Caki2 (cell line): Measurements from ENCODE around the gene SHROOM3. TPM values are rescaled to one million over a fixed set of nuclear protein-coding genes. Genes with fewer than 3 reads are reported as not detected.

Experiments
- DNase-seq: peaks from one replicate; pipeline ENCODE4 v3.0.0-alpha.2; 2015; ENCODE audit warnings: low read depth
- in situ Hi-C: cut with HindIII; loops from 2 replicates; pipeline ENCODE4 v1.10.0; 2016; ENCODE audit warnings: low sequenced_read_pairs, low pct_unique_long_range_greater_than_20kb, mixed read lengths
- total RNA-seq: library from RNA; depleted of rRNA; stranded (reverse); fragments of >200 nt; shearing (Covaris generic); gene quantifications from 2 replicates; pipeline ENCODE4 v1.2.3, GENCODE V29; 2014; ENCODE audit warnings: low replicate concordance; rRNA removed

The SHROOM3 gene
- total RNA-seq, 1 experiment from 2014 or later: 20.2 TPM

DNA sequence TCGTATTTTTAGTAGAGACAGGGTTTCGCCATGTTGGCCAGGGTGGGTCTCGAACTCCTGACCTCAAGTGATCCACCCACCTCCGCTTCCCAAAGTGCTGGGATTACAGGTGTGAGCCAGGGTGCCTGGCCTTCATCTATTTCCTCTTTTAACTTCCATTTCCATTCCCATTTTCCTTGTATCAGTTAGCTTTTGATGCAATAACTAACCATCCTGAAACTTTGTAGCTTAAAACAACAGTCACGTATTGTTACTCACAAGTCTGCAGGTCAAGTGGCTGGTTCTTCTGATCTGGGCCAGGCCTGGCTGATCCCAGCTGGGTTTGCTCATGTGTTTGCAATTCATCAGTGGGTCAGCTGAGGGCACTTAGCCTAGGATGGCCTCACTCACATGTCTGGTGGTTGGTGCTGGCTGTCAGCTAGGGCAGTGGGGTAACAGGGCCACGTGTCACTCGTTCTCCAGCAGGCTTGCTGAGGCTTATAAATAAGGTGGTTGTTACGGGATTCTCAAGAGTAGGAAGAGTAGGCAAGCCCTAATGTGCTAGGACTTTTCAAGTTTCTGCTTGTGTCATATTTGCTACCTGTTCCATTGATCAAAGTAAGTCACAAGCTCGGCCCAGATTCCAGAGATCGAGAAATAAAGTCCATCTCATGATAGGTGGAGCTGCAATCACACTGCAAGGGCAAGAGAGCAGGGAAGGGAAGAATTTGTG lies 374.7 kb downstream of the SHROOM3 start:
- DNase-seq: peak; percentile 76
- in situ Hi-C loops: no loop called here

DNA sequence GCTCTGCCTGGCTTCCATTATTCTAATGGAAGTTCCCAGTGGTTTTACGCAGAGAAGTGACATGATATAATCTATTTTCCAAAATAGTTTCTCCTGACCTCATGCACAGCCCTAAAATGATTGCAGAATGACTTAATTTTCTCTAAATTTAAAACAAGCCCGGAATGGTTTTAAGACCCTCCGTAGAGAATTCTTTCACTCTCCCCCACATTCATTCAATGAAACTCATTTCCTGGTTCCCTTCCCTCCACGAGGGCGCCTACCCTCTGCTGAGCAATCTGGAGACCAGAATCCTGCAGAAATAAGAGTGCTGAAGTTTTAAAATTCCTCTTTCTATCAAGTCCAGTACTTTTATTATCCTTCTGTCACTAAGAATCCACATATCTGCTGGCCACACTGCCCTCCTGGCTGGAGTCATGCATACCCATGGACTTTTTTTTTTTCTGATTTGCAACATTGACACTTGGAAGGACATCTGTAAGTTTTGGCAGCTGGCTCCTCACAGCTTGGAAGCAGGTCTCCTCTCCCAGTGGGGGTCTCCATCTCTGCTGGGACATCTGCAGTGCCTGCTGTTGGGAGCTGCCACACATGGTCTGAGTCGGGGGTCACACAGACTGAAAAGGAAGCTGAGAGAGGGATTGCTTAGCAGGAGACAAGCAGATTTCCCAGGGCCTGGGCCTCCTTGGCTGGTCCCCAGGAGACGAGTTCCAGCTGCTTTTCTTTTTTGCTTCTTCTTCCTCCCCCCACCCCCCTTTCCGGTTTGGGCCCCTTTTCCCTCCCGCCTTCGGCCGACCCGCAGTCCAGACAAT lies 376.8 kb downstream of the SHROOM3 start:
- no peak for DNase-seq
- in situ Hi-C loops: no loop called here

DNA sequence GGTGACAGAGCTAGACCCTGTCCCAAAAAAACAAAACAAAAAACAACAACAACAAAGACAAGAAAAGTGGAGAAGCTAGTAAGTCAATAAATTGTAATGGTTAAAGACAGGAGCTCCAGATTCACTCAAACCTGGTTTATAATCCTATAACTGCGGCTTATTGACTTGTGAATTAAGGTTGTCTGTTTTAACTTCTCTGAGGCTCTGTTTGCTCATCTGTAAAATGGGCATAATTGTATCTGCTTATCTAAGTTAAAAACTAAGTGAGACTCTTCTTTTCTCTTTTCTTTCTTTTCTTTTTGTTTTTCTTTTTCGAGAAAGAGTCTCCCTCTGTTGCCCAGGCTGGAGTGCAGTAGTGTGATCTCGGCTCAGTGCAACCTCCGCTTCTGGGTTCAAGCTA lies 378.0 kb downstream of the SHROOM3 start:
- in situ Hi-C loops: no loop called here
- DNase-seq: no peak

- DNase-seq: no peak
- in situ Hi-C loops: no loop called here
Observed at GRCh38 chr4:76821641-76822040, 386.6 kb downstream of the SHROOM3 start.

GRCh38 chr4:76822303-76822702 lies 387.3 kb downstream of the SHROOM3 start:
- in situ Hi-C loops: no loop called here

DNA sequence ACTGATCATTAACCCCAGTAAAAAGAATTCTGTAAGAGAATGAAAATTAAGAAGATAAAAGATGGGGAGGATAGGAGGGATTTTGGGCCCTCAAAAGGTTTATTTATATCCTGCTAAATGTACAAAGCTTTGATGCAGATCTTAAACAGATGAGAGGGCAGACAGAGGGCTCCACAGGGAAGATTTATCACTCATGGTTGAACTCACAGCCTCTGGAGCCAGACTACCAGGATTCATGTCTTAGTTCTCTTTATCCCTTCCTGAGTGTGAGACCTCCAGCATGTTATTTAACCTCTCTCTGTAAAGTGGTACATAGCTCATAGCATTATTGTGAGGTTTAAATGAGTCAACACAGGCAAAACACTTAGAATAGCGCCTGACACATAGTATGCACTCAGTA lies 388.5 kb downstream of the SHROOM3 start:
- DNase-seq: no peak
- in situ Hi-C loops: no loop called here

More at GRCh38 chr4:76822303-76822702, 387.3 kb downstream of the SHROOM3 start:
- DNase-seq: no peak

DNA sequence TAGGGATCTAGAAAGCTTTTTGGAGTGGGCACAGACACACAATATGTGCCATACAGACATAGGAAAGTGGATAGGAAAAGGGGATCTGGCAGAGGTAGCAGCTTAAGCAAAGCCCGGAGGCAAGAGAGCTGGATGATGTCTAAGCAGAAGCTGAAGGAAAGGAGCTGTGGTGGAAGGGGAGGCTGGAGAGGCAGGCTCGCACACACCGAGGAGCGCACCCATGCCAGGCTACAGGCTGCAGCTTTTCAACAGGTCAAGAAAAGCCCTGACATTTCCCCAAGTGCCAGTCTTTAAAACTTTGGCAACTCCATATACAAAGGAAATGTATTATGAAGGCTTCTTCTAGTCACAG lies 395.6 kb downstream of the SHROOM3 start:
- no peak for DNase-seq
- in situ Hi-C loops: no loop called here

- in situ Hi-C loops: no loop called here
- peak; percentile 84 for DNase-seq
Observed at GRCh38 chr4:76830964-76831703, 396.1 kb downstream of the SHROOM3 start.

- in situ Hi-C loops: no loop called here
- no peak for DNase-seq
Observed at GRCh38 chr4:76831711-76832373, 396.8 kb downstream of the SHROOM3 start.

Other genes with a start within 250 kb of the SHROOM3 start
- gene SCARB2, start 221.4 kb upstream of the SHROOM3 start, total RNA-seq: 89.9 and 94.3 TPM in 2 replicates
- 2.0 TPM in 1 of 2 replicates, not detected in the other for gene FAM47E, start 183.5 kb upstream of the SHROOM3 start, total RNA-seq
- gene STBD1, start 128.5 kb upstream of the SHROOM3 start, total RNA-seq: 1.2 and 1.5 TPM in 2 replicates
- gene CCDC158, start 14.1 kb upstream of the SHROOM3 start, total RNA-seq: not detected in 2 replicates